NCI-H345 (cell line): ENCODE measurements around the gene AFAP1.

Experiments used
- DNase-seq: peaks from one replicate; lab custom pipeline; 2025; lab: John Stamatoyannopoulos, UW

AFAP1 gene

GRCh38 chr4:7893539-7893938 lies 46.1 kb downstream of the AFAP1 start:
- no peak for DNase-seq

GRCh38 chr4:7892212-7893019 lies 47.2 kb downstream of the AFAP1 start:
- no peak for DNase-seq

GRCh38 chr4:7890635-7891393 lies 48.8 kb downstream of the AFAP1 start:
- peak; percentile 4 for DNase-seq

GRCh38 chr4:7887436-7887835 lies 52.2 kb downstream of the AFAP1 start:
- no peak for DNase-seq

- DNase-seq, result no peak
Observed at GRCh38 chr4:7886007-7886973, 53.4 kb downstream of the AFAP1 start.

GRCh38 chr4:7885216-7886006 lies 54.2 kb downstream of the AFAP1 start:
- no peak for DNase-seq

- DNase-seq, result no peak
Observed at GRCh38 chr4:7880683-7881082, 59.0 kb downstream of the AFAP1 start.

GRCh38 chr4:7879127-7879526 lies 60.5 kb downstream of the AFAP1 start:
- no peak for DNase-seq

GRCh38 chr4:7878323-7878722 lies 61.3 kb downstream of the AFAP1 start:
- no peak for DNase-seq

- no peak for DNase-seq
Observed at GRCh38 chr4:7877176-7877575, 62.5 kb downstream of the AFAP1 start.

GRCh38 chr4:7876201-7876875 lies 63.3 kb downstream of the AFAP1 start:
- no peak for DNase-seq

- no peak for DNase-seq
Observed at GRCh38 chr4:7874838-7875237, 64.8 kb downstream of the AFAP1 start.

- no peak for DNase-seq
Observed at GRCh38 chr4:7873881-7874280, 65.8 kb downstream of the AFAP1 start.

- peak; percentile 51 for DNase-seq
Observed at GRCh38 chr4:7872264-7872771, 67.3 kb downstream of the AFAP1 start.

GRCh38 chr4:7871356-7871755 lies 68.3 kb downstream of the AFAP1 start:
- no peak for DNase-seq

- no peak for DNase-seq
Observed at GRCh38 chr4:7868892-7869471, 70.7 kb downstream of the AFAP1 start.

GRCh38 chr4:7868436-7868775 lies 71.3 kb downstream of the AFAP1 start:
- DNase-seq, result no peak

- no peak for DNase-seq
Observed at GRCh38 chr4:7867701-7868435, 71.8 kb downstream of the AFAP1 start.

GRCh38 chr4:7867191-7867590 lies 72.5 kb downstream of the AFAP1 start:
- no peak for DNase-seq

- DNase-seq, result no peak
Observed at GRCh38 chr4:7865533-7865932, 74.1 kb downstream of the AFAP1 start.
